Left lung (tissue), 14 donors: ENCODE measurements around the gene PTK6. TPM values are rescaled to one million over a fixed set of nuclear protein-coding genes. Genes with fewer than 3 reads are reported as not detected.

ENCODE experiments used
- ATAC-seq: fragments of 200-7000 bp; cut with Tn5 transposase; one replicate; pipeline ENCODE4 v1.9.1; 2020; ENCODE audit warnings: moderate library complexity
- DNase-seq, 4 donors: peaks; one replicate each; pipeline ENCODE4 v3.0.0-alpha.2; 2013 to 2020
- H3K27ac ChIP-seq, 2 donors: fragments of 200-600 bp; sonication (generic) in 1 of 2; one replicate each; pipeline versions ENCODE4 v1.5.0 to v1.8.0; 2020 to 2021
- H3K27me3 ChIP-seq, 2 donors: fragments of 200-600 bp; sonication (generic) in 1 of 2; one replicate each; pipeline versions ENCODE4 v1.5.0 to v1.8.0; 2020 to 2021
- H3K36me3 ChIP-seq, 2 donors: fragments of 200-600 bp; sonication (generic) in 1 of 2; one replicate each; pipeline versions ENCODE4 v1.5.0 to v1.8.0; 2020 to 2021
- H3K4me1 ChIP-seq, 2 donors: fragments of 200-600 bp; one replicate each; pipeline ENCODE4 v1.8.0; 2021
- H3K4me3 ChIP-seq, 2 donors: fragments of 200-600 bp; sonication (generic) in 1 of 2; one replicate each; pipeline versions ENCODE4 v1.5.0 to v1.8.0; 2020 to 2021; ENCODE audit warnings: mild to moderate bottlenecking in 1 of 2
- H3K9me3 ChIP-seq, 2 donors: fragments of 200-600 bp; sonication (generic) in 1 of 2; one replicate each; pipeline versions ENCODE4 v1.5.0 to v1.8.0; 2020 to 2021
- intact Hi-C, 2 donors: fragments of 100-400 bp; cut with DNase I; formaldehyde crosslinking; loops; one replicate each; pipeline versions ENCODE4 v1.11.2 to v1.14.2; 2022
- long read RNA-seq, 12 donors: library from polyadenylated mRNA in 2 of 12; unstranded in 2 of 12; transcript quantifications; one replicate each; pipeline ENCODE4 v2.0.0 and lab custom pipeline, GENCODE V29; 2019 to 2026
- polyA plus RNA-seq, 6 donors: library from polyadenylated mRNA; unstranded; fragments of 120-200 nt; gene quantifications; one replicate each; pipeline ENCODE4 v1.2.1, GENCODE V29; 2013; ENCODE audit not compliant: insufficient read length in 6 of 6
- total RNA-seq, 2 donors: library from RNA; stranded (reverse); fragmentation: NEBNext Ultra II Directional; extraction: Animal tissue kit (Norgen Biotek cat#: 25700); gene quantifications; one replicate each; pipeline ENCODE4 v1.2.1, GENCODE V29; 2021
- TF ChIP-seq, protein P1 (sequence below), 2 donors: fragments of 200-600 bp; sonication (generic) in 1 of 2; IDR thresholded peaks; one replicate each; pipeline versions ENCODE4 v1.5.0 to v1.8.0; 2021; ENCODE audit warnings: antibody characterized with exemption in 2 of 2
- donor health status: DM: no; HTN: yes; CAD: no.
- donor health status: DM: no; HTN: no; CAD: no.

The PTK6 gene
- total RNA-seq: 1 to 10 TPM; 4.5 to 7.3 TPM
- under 1 TPM; 0.53 to 0.75 (median 0.72) TPM for polyA plus RNA-seq
- long read RNA-seq, donor 1: 0 reads
- long read RNA-seq, donor 2: 0 reads
- long read RNA-seq, donor 3: 0 reads
- long read RNA-seq, donor 4, partial matches to known transcripts: 1 of 4 reads
- long read RNA-seq, donor 4, other reads (novel, unspliced or antisense): 1 of 4 reads
- long read RNA-seq, donor 5: 0 reads
- long read RNA-seq, donor 6: 0 reads
- long read RNA-seq, donor 7: 0 reads
- long read RNA-seq, donor 8: 0 reads
- long read RNA-seq, donor 9: 0 reads
- long read RNA-seq, donor 10: 0 reads
- long read RNA-seq, donor 11: 0 reads
- long read RNA-seq, donor 12: 0 reads

DNA sequence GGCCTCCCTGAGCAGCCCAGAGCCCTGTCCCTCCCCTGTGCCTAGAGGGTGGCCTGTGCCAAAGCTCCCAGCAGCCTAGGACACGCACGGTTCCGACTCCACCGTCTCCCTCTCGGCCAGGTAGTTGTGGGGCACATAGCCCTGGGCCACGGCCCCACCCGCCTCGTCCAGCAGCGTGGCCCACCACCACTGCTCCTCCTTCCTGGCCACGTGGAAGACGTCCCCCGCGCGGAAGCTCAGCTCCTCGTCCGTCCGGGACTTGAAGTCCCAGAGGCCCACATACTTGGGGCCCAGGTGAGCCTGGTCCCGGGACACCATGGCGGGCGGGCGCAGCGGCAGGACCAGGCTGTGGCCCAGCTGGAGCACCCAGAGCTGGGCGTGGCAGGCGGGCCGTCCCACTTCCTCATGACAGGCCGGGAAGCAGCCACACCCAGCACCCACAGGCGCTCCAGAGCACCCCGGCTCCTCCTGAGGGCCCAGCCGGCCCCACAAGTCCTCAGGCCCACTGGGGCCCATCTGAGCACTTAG lies at the start of gene PTK6:
PTK6 (minus strand) TSS at position 380 of the 528 bp plus-strand sequence; CDS start at position 318, 62 bp downstream.
- peak in 2 of 4 donors; percentile 88 to 94 for DNase-seq
- Histone ChIP-seq H3K4me1 (peaks cover 13 to 31% of the 10 kb centered on the region in 2 donors), H3K27ac (peak within 1 kb of the TSS; percentile 85 to 89), H3K4me3 (peak within 1 kb of the TSS; percentile 25 to 42), H3K27me3 (peaks cover 0 to 41% of the 10 kb centered on the region in 2 donors), H3K9me3 (no peaks in the 10 kb centered on the region), H3K36me3 (no peaks in the 10 kb centered on the region)
- peak; percentile 69 for ATAC-seq
- intact Hi-C loops: no loop called here
- TF ChIP-seq, protein P1, sequence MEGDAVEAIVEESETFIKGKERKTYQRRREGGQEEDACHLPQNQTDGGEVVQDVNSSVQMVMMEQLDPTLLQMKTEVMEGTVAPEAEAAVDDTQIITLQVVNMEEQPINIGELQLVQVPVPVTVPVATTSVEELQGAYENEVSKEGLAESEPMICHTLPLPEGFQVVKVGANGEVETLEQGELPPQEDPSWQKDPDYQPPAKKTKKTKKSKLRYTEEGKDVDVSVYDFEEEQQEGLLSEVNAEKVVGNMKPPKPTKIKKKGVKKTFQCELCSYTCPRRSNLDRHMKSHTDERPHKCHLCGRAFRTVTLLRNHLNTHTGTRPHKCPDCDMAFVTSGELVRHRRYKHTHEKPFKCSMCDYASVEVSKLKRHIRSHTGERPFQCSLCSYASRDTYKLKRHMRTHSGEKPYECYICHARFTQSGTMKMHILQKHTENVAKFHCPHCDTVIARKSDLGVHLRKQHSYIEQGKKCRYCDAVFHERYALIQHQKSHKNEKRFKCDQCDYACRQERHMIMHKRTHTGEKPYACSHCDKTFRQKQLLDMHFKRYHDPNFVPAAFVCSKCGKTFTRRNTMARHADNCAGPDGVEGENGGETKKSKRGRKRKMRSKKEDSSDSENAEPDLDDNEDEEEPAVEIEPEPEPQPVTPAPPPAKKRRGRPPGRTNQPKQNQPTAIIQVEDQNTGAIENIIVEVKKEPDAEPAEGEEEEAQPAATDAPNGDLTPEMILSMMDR (IDR thresholded peaks at IDR 0.05): no peak

DNA sequence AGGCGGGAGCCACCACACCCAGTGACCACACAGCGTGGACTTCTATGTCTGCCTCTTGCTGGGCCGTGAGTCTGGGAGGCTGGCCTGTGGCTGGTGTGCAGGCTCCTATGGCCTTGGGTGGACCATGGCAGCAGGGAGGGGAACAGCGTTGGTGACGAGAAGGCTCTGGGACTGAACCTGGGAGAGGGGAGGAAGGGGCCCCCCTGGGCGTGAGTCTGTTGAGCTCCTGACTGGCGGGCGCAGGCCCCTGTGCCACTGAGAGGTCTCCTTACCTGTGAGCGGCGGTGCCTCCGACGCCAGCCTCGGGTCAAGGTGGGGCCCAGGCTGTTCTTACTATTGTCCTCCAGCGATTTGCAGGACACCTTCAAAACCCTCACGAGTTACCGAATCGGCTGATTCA lies 49.6 kb upstream of the PTK6 start:
- TF ChIP-seq, protein P1 (IDR thresholded peaks at IDR 0.05): no peak
- intact Hi-C loops: no loop called here
- ATAC-seq (no peak), DNase-seq (peak in 1 of 4 donors; percentile 47)
- Histone ChIP-seq H3K27me3 (no peaks in the 10 kb centered on the region), H3K36me3 (peaks cover 0 to 46% of the 10 kb centered on the region in 2 donors), H3K4me3 (no peak overlapping the region), H3K27ac (no peak overlapping the region), H3K4me1 (no peaks in the 10 kb centered on the region), H3K9me3 (no peaks in the 10 kb centered on the region)

DNA sequence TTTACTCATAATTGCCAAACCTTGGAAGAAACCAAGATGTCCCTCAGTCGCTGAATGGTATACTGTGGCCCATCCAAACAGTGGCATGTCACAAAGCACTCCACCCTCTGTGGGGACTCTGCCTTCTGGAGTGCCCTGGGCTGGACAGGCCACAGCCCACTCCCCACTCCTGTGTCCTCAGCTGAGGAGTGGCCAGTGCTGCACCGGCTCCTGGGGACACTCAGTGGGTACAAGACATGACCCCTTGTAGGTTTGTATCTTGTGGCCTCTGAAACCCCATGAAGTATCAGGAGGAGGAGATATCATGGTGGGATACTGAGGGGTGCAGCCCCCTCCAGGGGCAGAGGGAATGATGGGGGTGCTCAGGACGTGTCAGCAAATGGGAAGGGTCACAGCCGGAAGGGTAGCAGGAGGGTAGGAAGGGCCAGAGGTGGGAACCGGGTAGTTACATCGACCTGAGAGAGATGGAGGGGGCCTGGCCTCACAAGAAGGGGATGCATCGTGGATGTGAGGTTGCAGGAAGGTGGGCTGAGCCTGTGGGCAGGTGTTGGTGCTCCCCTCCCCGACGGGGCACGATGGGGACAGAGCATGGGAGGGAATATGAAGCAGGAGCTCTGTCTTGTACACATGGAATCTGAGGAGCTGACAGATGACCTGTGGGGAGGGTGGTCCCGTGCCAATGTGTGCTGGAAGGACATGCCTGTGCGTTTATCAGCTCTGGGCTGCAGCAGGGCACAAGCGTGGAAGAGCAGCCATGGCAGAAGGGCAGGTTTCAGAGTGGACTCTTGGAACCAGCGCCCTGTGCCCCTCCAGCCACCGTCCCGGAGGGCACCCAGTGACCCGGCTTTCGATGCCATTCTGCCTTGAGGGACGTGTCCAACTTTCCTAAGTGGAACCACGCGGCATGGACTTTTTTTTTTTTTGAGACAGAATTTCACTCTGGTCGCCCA lies 48.7 kb upstream of the PTK6 start:
- Histone ChIP-seq H3K4me3 (no peak overlapping the region), H3K4me1 (no peaks in the 10 kb centered on the region), H3K9me3 (no peaks in the 10 kb centered on the region), H3K27me3 (peaks cover 0 to 6% of the 10 kb centered on the region in 2 donors), H3K27ac (no peak overlapping the region), H3K36me3 (peaks cover 0 to 37% of the 10 kb centered on the region in 2 donors)
- TF ChIP-seq, protein P1 (IDR thresholded peaks at IDR 0.05): no peak
- ATAC-seq (no peak), DNase-seq (peak in 1 of 4 donors; percentile 44)
- intact Hi-C loops: no loop called here

DNA sequence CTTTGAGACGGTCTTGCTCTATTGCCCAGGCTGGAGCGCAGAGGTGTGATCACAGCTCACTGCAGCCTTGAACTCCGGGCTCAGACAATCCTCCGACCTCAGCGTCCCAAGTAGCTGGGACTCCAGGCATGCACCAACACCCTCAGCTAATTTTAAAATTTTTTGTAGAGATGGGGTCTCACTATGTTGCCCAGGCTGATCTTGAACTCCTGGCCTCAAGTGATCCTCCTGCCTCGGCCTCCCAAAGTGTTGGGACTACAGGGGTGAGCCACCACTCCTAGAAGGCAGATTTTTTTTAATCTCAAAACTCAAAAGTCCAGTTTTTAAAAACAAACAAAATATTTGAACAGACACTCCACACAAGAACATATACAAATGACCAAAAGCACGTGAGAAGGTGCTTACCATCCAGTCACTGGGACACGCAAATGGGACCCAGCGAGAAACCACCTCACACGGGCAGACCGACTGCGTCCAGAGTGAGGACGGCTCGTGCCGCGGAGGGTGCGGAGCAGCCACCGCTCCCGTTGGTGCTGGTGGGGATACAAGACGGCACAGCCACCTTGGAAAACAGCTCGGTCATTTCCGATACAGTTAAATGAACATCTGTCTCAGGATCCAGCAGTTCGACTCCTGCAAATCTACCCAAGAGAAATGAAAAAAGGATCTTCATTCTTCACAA lies 45.3 kb upstream of the PTK6 start:
- Histone ChIP-seq H3K36me3 (peaks cover 0 to 4% of the 10 kb centered on the region in 2 donors), H3K4me3 (no peak overlapping the region), H3K4me1 (no peaks in the 10 kb centered on the region), H3K27me3 (peaks cover 0 to 28% of the 10 kb centered on the region in 2 donors), H3K27ac (no peak overlapping the region), H3K9me3 (no peaks in the 10 kb centered on the region)
- no peak for ATAC-seq
- DNase-seq: no peak
- intact Hi-C loops: no loop called here
- TF ChIP-seq, protein P1 (IDR thresholded peaks at IDR 0.05): no peak
